ENCODE results near the gene AKR1B1. TPM values are rescaled to one million over a fixed set of nuclear protein-coding genes. Genes with fewer than 3 reads are reported as not detected.

Gene AKR1B1
- total and polyA plus RNA-seq, 2 of the 13 experiments (the other 11 are each of a cell fraction or from before 2014, with no cell fraction given), result 89.9 to 133 TPM

DNA sequence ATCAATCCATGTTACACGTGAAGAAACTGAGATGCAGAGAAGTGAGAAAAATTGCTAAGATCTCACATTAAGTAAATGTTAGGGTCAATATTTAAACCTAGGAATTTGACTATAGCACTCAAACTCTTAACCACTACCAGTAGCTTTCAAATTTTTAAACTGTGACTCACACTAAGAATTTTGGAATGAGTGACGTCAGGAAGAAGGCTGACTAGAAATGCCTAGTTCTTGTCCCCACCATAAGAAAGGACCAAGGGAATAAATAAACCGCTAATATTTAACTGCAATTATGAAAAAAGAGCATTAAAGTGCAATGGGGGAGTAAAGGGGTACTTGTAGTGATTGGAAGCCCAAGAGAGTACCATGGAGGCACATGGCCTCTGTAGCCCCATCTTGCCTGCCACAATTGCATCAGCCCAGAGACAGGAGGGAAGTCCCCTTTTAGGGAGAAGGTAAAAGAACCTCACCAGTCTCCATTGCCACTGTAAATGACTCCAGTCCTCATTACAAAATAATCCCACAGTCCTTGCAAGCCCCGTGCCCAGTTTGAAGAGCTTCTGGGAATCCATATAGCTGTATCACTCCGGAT is 3.5 kb upstream of the AKR1B1 start:
- CTCF ChIA-PET (ENCODE audit: low intra/inter-chr PET ratio, low total read pairs), result no interaction called here
- 18% methylated on average over 4 of the region's 5 CpGs for WGBS (ENCODE audit: low lambda C conversion rate)
- POLR2A ChIA-PET, result no interaction called here

More for the DNA sequence above, 3.5 kb upstream of the AKR1B1 start:
- Histone ChIP-seq H3K4me3 (replicated peaks in 1 of 3; ENCODE audit: insufficient read depth in 1 of 3, low read depth in 2 of 3, low read length in 3 of 3) (no peak overlapping the region), H3K27ac (ENCODE audit: extremely low read length, insufficient read depth, low read length) (no peak overlapping the region), H3K4me1 (ENCODE audit: insufficient read depth, low read length) (peaks cover 18% of the 10 kb centered on the region), H3K79me2 (ENCODE audit: insufficient read depth, low read length) (peaks cover 7% of the 10 kb centered on the region), H4K20me1 (ENCODE audit: insufficient read depth, low read length) (no peaks in the 10 kb centered on the region), H3K36me3 (replicated peaks in 1 of 2; ENCODE audit: control insufficient read depth in 1 of 2, insufficient read depth in 2 of 2, low read length in 2 of 2) (no peaks in the 10 kb centered on the region), H3K27me3 (ENCODE audit: control insufficient read depth in 1 of 2, insufficient read depth in 2 of 2, low read length in 2 of 2) (no peaks in the 10 kb centered on the region; a peak in 1 of 5 replicates), H3K4me2 (ENCODE audit: low read depth, low read length) (no peak overlapping the region), H3K9ac (ENCODE audit: insufficient read depth, low read depth, low read length) (no peak overlapping the region), H3K9me3 (ENCODE audit: low read length) (peaks cover 4% of the 10 kb centered on the region; the same call in 1 of the 2 replicates), H2AFZ (ENCODE audit: low read length) (no peak overlapping the region)
- no peak for FAIRE-seq
- in situ Hi-C loops (cut with HindIII; ENCODE audit: extremely low pct_ligation_motif_present, low pct_unique_long_range_greater_than_20kb), result no loop called here
- intact Hi-C loops (cut with micrococcal nuclease; ENCODE audit: unreplicated experiment), result no loop called here
- DNase-seq (ENCODE audit: low spot score), result peak; percentile 6
- no TSS peak for BruUV-seq (replicated peaks)
- no peak for ATAC-seq
- TF ChIP-seq CREB1 (IDR thresholded peaks at IDR 0.05), result peak; percentile 90
- no peak for TF ChIP-seq CREB1 (CRISPR knock-in tag; IDR thresholded peaks at IDR 0.05)
- no peak for TF ChIP-seq FOXO4 (CRISPR knock-in tag; conservative IDR thresholded peaks at IDR 0.05)
- no peak for TF ChIP-seq ZNF691 (CRISPR knock-in tag; IDR thresholded peaks at IDR 0.05; ENCODE audit: borderline replicate concordance, low read depth)
- TF ChIP-seq, protein P1, sequence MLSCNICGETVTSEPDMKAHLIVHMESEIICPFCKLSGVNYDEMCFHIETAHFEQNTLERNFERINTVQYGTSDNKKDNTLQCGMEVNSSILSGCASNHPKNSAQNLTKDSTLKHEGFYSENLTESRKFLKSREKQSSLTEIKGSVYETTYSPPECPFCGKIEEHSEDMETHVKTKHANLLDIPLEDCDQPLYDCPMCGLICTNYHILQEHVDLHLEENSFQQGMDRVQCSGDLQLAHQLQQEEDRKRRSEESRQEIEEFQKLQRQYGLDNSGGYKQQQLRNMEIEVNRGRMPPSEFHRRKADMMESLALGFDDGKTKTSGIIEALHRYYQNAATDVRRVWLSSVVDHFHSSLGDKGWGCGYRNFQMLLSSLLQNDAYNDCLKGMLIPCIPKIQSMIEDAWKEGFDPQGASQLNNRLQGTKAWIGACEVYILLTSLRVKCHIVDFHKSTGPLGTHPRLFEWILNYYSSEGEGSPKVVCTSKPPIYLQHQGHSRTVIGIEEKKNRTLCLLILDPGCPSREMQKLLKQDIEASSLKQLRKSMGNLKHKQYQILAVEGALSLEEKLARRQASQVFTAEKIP (CRISPR knock-in tag; IDR thresholded peaks at IDR 0.05; ENCODE audit: borderline replicate concordance), result no peak
- TF ChIP-seq RBAK (CRISPR knock-in tag; IDR thresholded peaks at IDR 0.05), result no peak
- TF ChIP-seq ATF7 (IDR thresholded peaks at IDR 0.05), result peak; percentile 32; the same call in 1 of the 2 replicates
- no peak for TF ChIP-seq ATF7 (CRISPR knock-in tag; IDR thresholded peaks at IDR 0.05)
- TF ChIP-seq ETV5 (CRISPR knock-in tag; IDR thresholded peaks at IDR 0.05; ENCODE audit: borderline replicate concordance), result no peak
- TF ChIP-seq ZBTB2 (CRISPR knock-in tag; IDR thresholded peaks at IDR 0.05; ENCODE audit: low read depth), result no peak
- no peak for TF ChIP-seq SALL2 (CRISPR knock-in tag; IDR thresholded peaks at IDR 0.05)
- TF ChIP-seq GABPB1 (CRISPR knock-in tag; IDR thresholded peaks at IDR 0.05), result no peak
- TF ChIP-seq MBNL3 (CRISPR knock-in tag; conservative IDR thresholded peaks at IDR 0.05), result no peak
- TF ChIP-seq ASH2L (IDR thresholded peaks at IDR 0.05; ENCODE audit: insufficient read length, low read depth, low read length), result no peak

All from HepG2 (cell line).